Esophagus muscularis mucosa (tissue), 4 donors: ENCODE data around the gene CCL15. TPM values are rescaled to one million over a fixed set of nuclear protein-coding genes. Genes with fewer than 3 reads are reported as not detected.

Experiments
- DNase-seq: peaks from one replicate; pipeline ENCODE4 v3.0.0-alpha.2; 2017; ENCODE audit errors: extremely low spot score
- H3K27ac ChIP-seq, 4 donors: fragments of 200-600 bp; sonication (generic); replicated peaks in 1 of 4; 1 replicate in 3 of 4; 2 replicates in 1 of 4; pipeline ENCODE4 v1.5.1; 2016 to 2019; ENCODE audit warnings: mild to moderate bottlenecking in 1 of 4
- H3K27me3 ChIP-seq, 4 donors: fragments of 200-600 bp; sonication (generic); one replicate each; pipeline versions ENCODE4 v1.5.1 to v1.6.0; 2016 to 2019
- H3K36me3 ChIP-seq, 4 donors: fragments of 200-600 bp; sonication (generic); one replicate each; pipeline ENCODE4 v1.5.1; 2016 to 2019
- H3K4me1 ChIP-seq, 4 donors: fragments of 200-600 bp; sonication (generic); one replicate each; pipeline ENCODE4 v1.5.1; 2016 to 2019
- H3K4me3 ChIP-seq, 4 donors: fragments of 200-600 bp; sonication (generic); 1 replicate in 2 of 4; 2 replicates in 2 of 4; pipeline ENCODE4 v1.5.1; 2016 to 2019; ENCODE audit warnings: mild to moderate bottlenecking in 4 of 4, moderate library complexity in 1 of 4
- H3K9me3 ChIP-seq, 4 donors: fragments of 200-600 bp; sonication (generic); 1 replicate in 3 of 4; 2 replicates in 1 of 4; pipeline ENCODE4 v1.5.1; 2016 to 2019
- CTCF ChIP-seq, 3 experiments: fragments of 200-600 bp in 2 of 3; fragments of 450-650 bp in 1 of 3; sonication (generic) in 2 of 3; IDR thresholded peaks; one replicate each; pipeline ENCODE4 v1.5.1; 2017 to 2019; ENCODE audit warnings: antibody characterized with exemption in 3 of 3, mild to moderate bottlenecking in 2 of 3, moderate library complexity in 1 of 3
- EP300 ChIP-seq: sonication (generic); formaldehyde crosslinking; IDR thresholded peaks from one replicate; pipeline ENCODE4 v1.6.1; 2017; ENCODE audit warnings: antibody characterized with exemption
- POLR2A ChIP-seq: fragments of 450-650 bp; IDR thresholded peaks from one replicate; pipeline ENCODE4 v1.6.1; 2017; ENCODE audit warnings: antibody characterized with exemption, moderate library complexity, mild to moderate bottlenecking, low read depth
- POLR2AphosphoS5 ChIP-seq, 2 donors: sonication (generic); formaldehyde crosslinking; IDR thresholded peaks; one replicate each; pipeline ENCODE4 v1.6.1; 2017; ENCODE audit warnings: antibody characterized with exemption in 2 of 2
- WGBS: methylation state at CpG from one replicate; pipeline ENCODE4 v1.1.5; 2018; 5-methylcytosine and 5-hydroxymethylcytosine counted together
- intact Hi-C: fragments of 100-400 bp; cut with DNase I; formaldehyde crosslinking; loops from one replicate; pipeline ENCODE4 v1.15.1; 2023
- total RNA-seq, 4 donors: library from RNA; depleted of rRNA; stranded (reverse); fragments of >200 nt; gene quantifications; one replicate each; pipeline versions ENCODE4 v1.1.0 to v1.2.1, GENCODE V29; 2016

The CCL15 gene
- total RNA-seq, 4 donors from 2014 or later = not detected

GRCh38 chr17:36034127-36034526, 32.8 kb upstream of the CCL15 start:
- no peaks in the 10 kb centered on the region for H3K36me3 ChIP-seq
- 46% methylated on average over 3 of the region's 3 CpGs for WGBS
- DNase-seq = no peak
- intact Hi-C loops = no loop called here
- no peak for TF ChIP-seq CTCF (IDR thresholded peaks at IDR 0.05)
- no peak for TF ChIP-seq EP300
- no peak for TF ChIP-seq POLR2A
- TF ChIP-seq POLR2AphosphoS5 (IDR thresholded peaks at IDR 0.05) = no peak
- no peak overlapping the region for H3K4me3 ChIP-seq
- H3K4me1 ChIP-seq = no peaks in the 10 kb centered on the region
- H3K27ac ChIP-seq = no peak overlapping the region
- peaks cover 0 to 9% (median 0%) of the 10 kb centered on the region in 4 donors for H3K27me3 ChIP-seq
- H3K9me3 ChIP-seq = no peaks in the 10 kb centered on the region

GRCh38 chr17:36030956-36031355, 29.6 kb upstream of the CCL15 start:
- intact Hi-C loops = no loop called here
- H3K4me1 ChIP-seq = no peaks in the 10 kb centered on the region
- no peak for TF ChIP-seq EP300
- no peak for TF ChIP-seq POLR2A
- TF ChIP-seq CTCF (IDR thresholded peaks at IDR 0.05) = no peak
- TF ChIP-seq POLR2AphosphoS5 (IDR thresholded peaks at IDR 0.05) = no peak
- H3K27ac ChIP-seq = no peak overlapping the region
- 100% methylated on average over 1 of the region's 1 CpG for WGBS
- H3K4me3 ChIP-seq = no peak overlapping the region
- peaks cover 0 to 9% (median 0%) of the 10 kb centered on the region in 4 donors for H3K27me3 ChIP-seq
- DNase-seq = no peak
- no peaks in the 10 kb centered on the region for H3K36me3 ChIP-seq
- H3K9me3 ChIP-seq = no peaks in the 10 kb centered on the region

GRCh38 chr17:36027761-36028160, 26.4 kb upstream of the CCL15 start:
- TF ChIP-seq CTCF (IDR thresholded peaks at IDR 0.05) (no peak), EP300 (no peak), POLR2AphosphoS5 (IDR thresholded peaks at IDR 0.05) (no peak), POLR2A (no peak)
- Histone ChIP-seq H3K4me3 (no peak overlapping the region), H3K27ac (no peak overlapping the region), H3K9me3 (peaks cover 0 to 9% (median 0%) of the 10 kb centered on the region in 4 donors), H3K36me3 (no peaks in the 10 kb centered on the region), H3K4me1 (no peaks in the 10 kb centered on the region), H3K27me3 (peaks cover 0 to 14% (median 0%) of the 10 kb centered on the region in 4 donors)
- WGBS = 49% methylated on average over 4 of the region's 4 CpGs
- no peak for DNase-seq
- intact Hi-C loops = no loop called here

- intact Hi-C loops = no loop called here
- no peak for DNase-seq
- H3K36me3 ChIP-seq = no peaks in the 10 kb centered on the region
- H3K9me3 ChIP-seq = peaks cover 0 to 10% (median 0%) of the 10 kb centered on the region in 4 donors
- peaks cover 0 to 16% (median 0%) of the 10 kb centered on the region in 4 donors for H3K27me3 ChIP-seq
- no peaks in the 10 kb centered on the region for H3K4me1 ChIP-seq
- no peak overlapping the region for H3K27ac ChIP-seq
- no peak overlapping the region for H3K4me3 ChIP-seq
- WGBS = 82% methylated on average over 6 of the region's 6 CpGs
- TF ChIP-seq EP300 (no peak), POLR2AphosphoS5 (IDR thresholded peaks at IDR 0.05) (no peak), POLR2A (no peak), CTCF (IDR thresholded peaks at IDR 0.05) (no peak)
Observed at GRCh38 chr17:36024106-36024869, 22.9 kb upstream of the CCL15 start.
